ENCODE measurements around the gene SFMBT2.

SFMBT2 gene

GRCh38 chr10:7263616-7264015 is 147.2 kb downstream of the SFMBT2 start:
- ATAC-seq (no peak), DNase-seq (no peak)

GRCh38 chr10:7261351-7261750 is 149.5 kb downstream of the SFMBT2 start:
- ATAC-seq (no peak), DNase-seq (no peak)

GRCh38 chr10:7260912-7261311 is 149.9 kb downstream of the SFMBT2 start:
- DNase-seq (no peak), ATAC-seq (peak; percentile 35)

GRCh38 chr10:7260412-7260900 is 150.4 kb downstream of the SFMBT2 start:
- no peak for DNase-seq
- ATAC-seq, result no peak

- ATAC-seq (peak; percentile 54), DNase-seq (peak; percentile 74)
Measured at GRCh38 chr10:7258948-7259523, 151.8 kb downstream of the SFMBT2 start.

GRCh38 chr10:7255517-7255916 is 155.3 kb downstream of the SFMBT2 start:
- DNase-seq (no peak), ATAC-seq (no peak)

GRCh38 chr10:7251696-7252465 is 159.0 kb downstream of the SFMBT2 start:
- ATAC-seq (peak; percentile 56), DNase-seq (no peak)

GRCh38 chr10:7250236-7250635 is 160.6 kb downstream of the SFMBT2 start:
- ATAC-seq, result no peak
- no peak for DNase-seq

- ATAC-seq, result no peak
- DNase-seq, result no peak
Measured at GRCh38 chr10:7248585-7249164, 162.2 kb downstream of the SFMBT2 start.

GRCh38 chr10:7248148-7248547 is 162.7 kb downstream of the SFMBT2 start:
- DNase-seq, result no peak
- no peak for ATAC-seq

- ATAC-seq (no peak), DNase-seq (no peak)
Measured at GRCh38 chr10:7245505-7245904, 165.3 kb downstream of the SFMBT2 start.

- no peak for ATAC-seq
Measured at GRCh38 chr10:7243873-7244272, 167.0 kb downstream of the SFMBT2 start.

GRCh38 chr10:7243139-7243538 is 167.7 kb downstream of the SFMBT2 start:
- DNase-seq (no peak), ATAC-seq (no peak)

More at GRCh38 chr10:7243873-7244272, 167.0 kb downstream of the SFMBT2 start:
- no peak for DNase-seq

- ATAC-seq, result peak; percentile 89
- DNase-seq, result no peak
Measured at GRCh38 chr10:7239312-7239985, 171.4 kb downstream of the SFMBT2 start.

- ATAC-seq (no peak), DNase-seq (no peak)
Measured at GRCh38 chr10:7235376-7235775, 175.5 kb downstream of the SFMBT2 start.

- ATAC-seq (no peak), DNase-seq (no peak)
Measured at GRCh38 chr10:7234109-7234508, 176.7 kb downstream of the SFMBT2 start.

- DNase-seq, result no peak
- ATAC-seq, result no peak
Measured at GRCh38 chr10:7233259-7233991, 177.4 kb downstream of the SFMBT2 start.

GRCh38 chr10:7231509-7232414 is 179.1 kb downstream of the SFMBT2 start:
- no peak for ATAC-seq
- DNase-seq, result no peak

- ATAC-seq (no peak), DNase-seq (no peak)
Measured at GRCh38 chr10:7230951-7231350, 179.9 kb downstream of the SFMBT2 start.

- ATAC-seq, result no peak
- DNase-seq, result no peak
Measured at GRCh38 chr10:7230036-7230435, 180.8 kb downstream of the SFMBT2 start.

GRCh38 chr10:7225133-7225532 is 185.7 kb downstream of the SFMBT2 start:
- ATAC-seq (no peak), DNase-seq (no peak)
